HepG2 (cell line): ENCODE measurements around the gene ANKRD11.

Experiments
- CBFB ChIP-seq: sonication (generic); formaldehyde crosslinking; IDR thresholded peaks from 2 replicates; pipeline ENCODE4 v1.4.0; 2020; ENCODE audit warnings: missing genetic modification reagents
- EP300 ChIP-seq, 3 experiments: sonication (generic) in 1 of 3; formaldehyde crosslinking in 1 of 3; IDR thresholded peaks; 2 replicates each; pipeline versions ENCODE4 v1.5.1 to v1.6.1; 2011 to 2020; ENCODE audit warnings: low read depth in 2 of 3, low read length in 2 of 3, borderline replicate concordance in 1 of 3, improper control_type of control experiment in 1 of 3, mild to moderate bottlenecking in 1 of 3, missing genetic modification reagents in 1 of 3, moderate library complexity in 1 of 3
- GABPB1 ChIP-seq: IDR thresholded peaks from 2 replicates; pipeline ENCODE4 v1.6.1; 2016; ENCODE audit warnings: mild to moderate bottlenecking, missing genetic modification reagents, moderate library complexity, missing compliant biosample characterization
- HOXD1 ChIP-seq: sonication (generic); formaldehyde crosslinking; IDR thresholded peaks from 2 replicates; pipeline ENCODE4 v1.5.0; 2020; ENCODE audit warnings: missing genetic modification reagents
- NBN ChIP-seq: fragments of 450-650 bp; conservative IDR thresholded peaks from 2 replicates; pipeline ENCODE4 v1.6.1; 2017
- SNRNP70 ChIP-seq: fragments of 200-400 bp; formaldehyde crosslinking; IDR thresholded peaks from 2 replicates; pipeline ENCODE4 v1.6.1; 2017; ENCODE audit warnings: mild to moderate bottlenecking, low read depth, low read length, moderate library complexity
- YY1 ChIP-seq: IDR thresholded peaks from 2 replicates; pipeline ENCODE4 v1.6.1; 2011; ENCODE audit warnings: low read length, low read depth, moderate library complexity, mild to moderate bottlenecking; ENCODE audit not compliant: insufficient read depth, insufficient replicate concordance
- ZNF17 ChIP-seq: sonication (generic); formaldehyde crosslinking; IDR thresholded peaks from 2 replicates; pipeline ENCODE4 v1.5.0; 2020; ENCODE audit warnings: mild to moderate bottlenecking, missing genetic modification reagents
- ZNF607 ChIP-seq: sonication (generic); formaldehyde crosslinking; IDR thresholded peaks from 2 replicates; pipeline ENCODE4 v1.5.1; 2020; ENCODE audit warnings: missing genetic modification reagents, mild to moderate bottlenecking, borderline replicate concordance
- ZNF660 ChIP-seq: sonication (generic); formaldehyde crosslinking; IDR thresholded peaks from 2 replicates; pipeline ENCODE4 v1.5.1; 2020; ENCODE audit warnings: mild to moderate bottlenecking, low read depth, missing genetic modification reagents, borderline replicate concordance
- TF ChIP-seq, protein P1 (sequence below): sonication (generic); formaldehyde crosslinking; IDR thresholded peaks from 2 replicates; pipeline ENCODE4 v1.4.0; 2020; ENCODE audit warnings: missing genetic modification reagents, mild to moderate bottlenecking, borderline replicate concordance
- TF ChIP-seq, protein P2 (sequence below): sonication (generic); formaldehyde crosslinking; IDR thresholded peaks from 2 replicates; pipeline ENCODE4; 2020; ENCODE audit warnings: missing genetic modification reagents, mild to moderate bottlenecking, borderline replicate concordance
- TF ChIP-seq, protein P3 (sequence below): sonication (generic); formaldehyde crosslinking; IDR thresholded peaks from 2 replicates; pipeline ENCODE4 v1.5.0; 2020; ENCODE audit warnings: mild to moderate bottlenecking, missing genetic modification reagents, moderate library complexity

DNA sequence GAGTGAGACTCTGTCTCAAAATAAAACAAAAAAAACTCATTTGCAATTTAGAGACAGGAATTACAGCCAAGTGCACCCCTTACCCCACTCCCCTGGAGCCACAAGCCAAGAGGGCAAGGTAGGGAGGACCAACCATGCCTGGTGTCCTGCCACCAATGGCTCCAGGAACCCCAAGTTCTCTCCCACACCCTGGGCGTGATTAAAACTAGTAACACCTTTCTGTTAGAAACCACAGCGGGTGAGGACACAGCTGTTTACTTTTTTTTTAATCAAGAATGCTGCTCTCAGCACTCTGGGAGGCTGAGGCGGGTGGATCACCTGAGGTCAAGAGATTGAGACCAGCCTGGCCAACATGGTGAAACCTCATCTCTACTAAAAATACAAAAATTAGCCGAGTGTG, 38.1 kb downstream of the ANKRD11 start:
- TF ChIP-seq, protein P1, sequence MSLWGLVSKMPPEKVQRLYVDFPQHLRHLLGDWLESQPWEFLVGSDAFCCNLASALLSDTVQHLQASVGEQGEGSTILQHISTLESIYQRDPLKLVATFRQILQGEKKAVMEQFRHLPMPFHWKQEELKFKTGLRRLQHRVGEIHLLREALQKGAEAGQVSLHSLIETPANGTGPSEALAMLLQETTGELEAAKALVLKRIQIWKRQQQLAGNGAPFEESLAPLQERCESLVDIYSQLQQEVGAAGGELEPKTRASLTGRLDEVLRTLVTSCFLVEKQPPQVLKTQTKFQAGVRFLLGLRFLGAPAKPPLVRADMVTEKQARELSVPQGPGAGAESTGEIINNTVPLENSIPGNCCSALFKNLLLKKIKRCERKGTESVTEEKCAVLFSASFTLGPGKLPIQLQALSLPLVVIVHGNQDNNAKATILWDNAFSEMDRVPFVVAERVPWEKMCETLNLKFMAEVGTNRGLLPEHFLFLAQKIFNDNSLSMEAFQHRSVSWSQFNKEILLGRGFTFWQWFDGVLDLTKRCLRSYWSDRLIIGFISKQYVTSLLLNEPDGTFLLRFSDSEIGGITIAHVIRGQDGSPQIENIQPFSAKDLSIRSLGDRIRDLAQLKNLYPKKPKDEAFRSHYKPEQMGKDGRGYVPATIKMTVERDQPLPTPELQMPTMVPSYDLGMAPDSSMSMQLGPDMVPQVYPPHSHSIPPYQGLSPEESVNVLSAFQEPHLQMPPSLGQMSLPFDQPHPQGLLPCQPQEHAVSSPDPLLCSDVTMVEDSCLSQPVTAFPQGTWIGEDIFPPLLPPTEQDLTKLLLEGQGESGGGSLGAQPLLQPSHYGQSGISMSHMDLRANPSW (CRISPR knock-in tag) = no peak
- TF ChIP-seq NBN (no peak), ZNF17 (CRISPR knock-in tag) (no peak), GABPB1 (CRISPR knock-in tag) (no peak), YY1 (no peak), EP300 (IDR thresholded peaks at IDR 0.05; ENCODE audit: low read depth in 2 of 2, low read length in 2 of 2) (no peak), EP300 (CRISPR knock-in tag; IDR thresholded peaks at IDR 0.05; ENCODE audit: borderline replicate concordance) (no peak), CBFB (CRISPR knock-in tag) (no peak), ZNF660 (CRISPR knock-in tag) (no peak), HOXD1 (CRISPR knock-in tag) (no peak), SNRNP70 (no peak), ZNF607 (CRISPR knock-in tag) (no peak)
- TF ChIP-seq, protein P2, sequence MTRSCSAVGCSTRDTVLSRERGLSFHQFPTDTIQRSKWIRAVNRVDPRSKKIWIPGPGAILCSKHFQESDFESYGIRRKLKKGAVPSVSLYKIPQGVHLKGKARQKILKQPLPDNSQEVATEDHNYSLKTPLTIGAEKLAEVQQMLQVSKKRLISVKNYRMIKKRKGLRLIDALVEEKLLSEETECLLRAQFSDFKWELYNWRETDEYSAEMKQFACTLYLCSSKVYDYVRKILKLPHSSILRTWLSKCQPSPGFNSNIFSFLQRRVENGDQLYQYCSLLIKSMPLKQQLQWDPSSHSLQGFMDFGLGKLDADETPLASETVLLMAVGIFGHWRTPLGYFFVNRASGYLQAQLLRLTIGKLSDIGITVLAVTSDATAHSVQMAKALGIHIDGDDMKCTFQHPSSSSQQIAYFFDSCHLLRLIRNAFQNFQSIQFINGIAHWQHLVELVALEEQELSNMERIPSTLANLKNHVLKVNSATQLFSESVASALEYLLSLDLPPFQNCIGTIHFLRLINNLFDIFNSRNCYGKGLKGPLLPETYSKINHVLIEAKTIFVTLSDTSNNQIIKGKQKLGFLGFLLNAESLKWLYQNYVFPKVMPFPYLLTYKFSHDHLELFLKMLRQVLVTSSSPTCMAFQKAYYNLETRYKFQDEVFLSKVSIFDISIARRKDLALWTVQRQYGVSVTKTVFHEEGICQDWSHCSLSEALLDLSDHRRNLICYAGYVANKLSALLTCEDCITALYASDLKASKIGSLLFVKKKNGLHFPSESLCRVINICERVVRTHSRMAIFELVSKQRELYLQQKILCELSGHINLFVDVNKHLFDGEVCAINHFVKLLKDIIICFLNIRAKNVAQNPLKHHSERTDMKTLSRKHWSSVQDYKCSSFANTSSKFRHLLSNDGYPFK (CRISPR knock-in tag) = no peak
- TF ChIP-seq, protein P3, sequence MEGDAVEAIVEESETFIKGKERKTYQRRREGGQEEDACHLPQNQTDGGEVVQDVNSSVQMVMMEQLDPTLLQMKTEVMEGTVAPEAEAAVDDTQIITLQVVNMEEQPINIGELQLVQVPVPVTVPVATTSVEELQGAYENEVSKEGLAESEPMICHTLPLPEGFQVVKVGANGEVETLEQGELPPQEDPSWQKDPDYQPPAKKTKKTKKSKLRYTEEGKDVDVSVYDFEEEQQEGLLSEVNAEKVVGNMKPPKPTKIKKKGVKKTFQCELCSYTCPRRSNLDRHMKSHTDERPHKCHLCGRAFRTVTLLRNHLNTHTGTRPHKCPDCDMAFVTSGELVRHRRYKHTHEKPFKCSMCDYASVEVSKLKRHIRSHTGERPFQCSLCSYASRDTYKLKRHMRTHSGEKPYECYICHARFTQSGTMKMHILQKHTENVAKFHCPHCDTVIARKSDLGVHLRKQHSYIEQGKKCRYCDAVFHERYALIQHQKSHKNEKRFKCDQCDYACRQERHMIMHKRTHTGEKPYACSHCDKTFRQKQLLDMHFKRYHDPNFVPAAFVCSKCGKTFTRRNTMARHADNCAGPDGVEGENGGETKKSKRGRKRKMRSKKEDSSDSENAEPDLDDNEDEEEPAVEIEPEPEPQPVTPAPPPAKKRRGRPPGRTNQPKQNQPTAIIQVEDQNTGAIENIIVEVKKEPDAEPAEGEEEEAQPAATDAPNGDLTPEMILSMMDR (CRISPR knock-in tag) = no peak
